GM19324 (cell line): ENCODE measurements around the gene BRAF.
"Not testable (repeated sequence)": the region's sequence is repeated elsewhere in the genome, so short reads cannot be mapped to it uniquely, and the experiment has no call there.

Experiments used
- ATAC-seq: cut with Tn5 transposase; IDR thresholded peaks from one replicate; pipeline ENCODE4 v1.9.1; 2021; ENCODE audit warnings: mild to moderate bottlenecking, moderate library complexity; ENCODE audit not compliant: unreplicated experiment, low FRiP score

BRAF gene

DNA sequence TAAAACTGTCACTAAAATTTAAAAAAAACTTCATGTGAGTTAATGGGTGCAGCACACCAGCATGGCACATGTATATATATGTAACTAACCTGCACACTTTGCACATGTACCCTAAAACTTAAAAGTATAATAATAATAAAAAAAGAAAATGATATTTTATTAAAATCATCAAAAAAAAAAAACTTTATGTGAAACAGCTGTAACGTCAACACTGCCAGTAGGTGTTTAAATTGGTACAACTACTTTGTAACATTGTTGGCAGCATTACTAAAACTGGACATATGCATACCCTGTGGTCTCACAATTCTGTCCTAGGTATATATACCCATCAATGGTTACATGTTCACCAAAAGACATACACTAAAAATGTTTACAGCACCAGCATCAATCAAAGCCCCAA is 146.2 kb downstream of the BRAF start:
- ATAC-seq, result no peak

DNA sequence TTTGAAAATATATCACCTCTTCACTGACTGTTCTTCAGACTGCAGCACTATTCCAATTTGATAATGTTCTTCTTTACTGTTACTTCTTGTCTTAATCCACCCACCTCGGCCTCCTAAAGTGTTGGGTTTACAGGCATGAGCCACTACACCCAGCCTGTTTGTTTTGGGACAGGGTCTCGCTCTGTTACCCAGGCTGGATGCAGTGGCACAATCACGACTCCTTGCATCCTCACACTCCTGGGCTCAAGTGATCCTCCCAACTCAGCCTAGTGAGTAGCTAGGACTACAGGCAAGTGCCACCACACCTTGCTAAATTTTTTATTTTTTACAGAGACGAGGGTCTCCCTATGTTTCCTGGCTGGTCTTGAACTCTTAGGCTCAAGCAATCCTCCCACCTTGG is 150.4 kb downstream of the BRAF start:
- ATAC-seq, result no peak

DNA sequence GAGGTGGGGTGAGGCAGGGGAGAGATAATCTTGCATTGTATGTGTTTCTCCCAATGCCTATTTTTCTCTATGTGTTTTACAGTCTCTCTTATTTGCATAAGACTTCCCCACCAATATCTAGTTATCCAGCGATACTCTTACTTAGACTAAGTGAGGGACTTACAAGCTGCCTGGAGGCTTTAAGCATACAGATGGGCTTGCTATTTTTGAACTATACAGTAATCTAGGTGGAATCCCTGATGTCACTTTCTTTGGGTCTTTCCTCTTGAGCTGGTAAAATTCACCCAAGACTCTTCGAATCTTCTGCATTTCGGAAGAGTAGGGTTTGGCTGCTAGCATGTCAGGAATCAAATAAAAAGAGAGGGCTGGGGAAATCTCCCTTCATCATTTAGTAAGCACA is 151.6 kb downstream of the BRAF start:
- no peak for ATAC-seq

DNA sequence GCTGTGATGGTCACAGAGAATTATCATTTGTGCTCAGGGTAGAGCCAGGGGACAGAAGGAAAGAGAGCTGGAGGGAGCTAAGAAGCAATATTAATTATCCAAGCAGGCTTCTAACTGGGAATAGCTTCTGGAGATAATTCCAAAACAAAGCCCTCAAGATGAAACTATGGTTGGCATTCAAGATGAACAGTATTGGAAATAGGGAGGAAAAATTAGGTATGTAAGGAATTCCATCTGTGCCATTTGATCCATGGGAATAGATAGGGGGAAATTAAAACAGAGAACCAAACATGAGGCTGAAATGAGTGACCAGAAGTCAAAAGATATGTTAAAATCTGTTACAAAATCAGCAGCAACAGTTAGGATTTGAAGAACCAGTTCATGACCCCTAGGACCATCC is 152.9 kb downstream of the BRAF start:
- ATAC-seq, result no peak

DNA sequence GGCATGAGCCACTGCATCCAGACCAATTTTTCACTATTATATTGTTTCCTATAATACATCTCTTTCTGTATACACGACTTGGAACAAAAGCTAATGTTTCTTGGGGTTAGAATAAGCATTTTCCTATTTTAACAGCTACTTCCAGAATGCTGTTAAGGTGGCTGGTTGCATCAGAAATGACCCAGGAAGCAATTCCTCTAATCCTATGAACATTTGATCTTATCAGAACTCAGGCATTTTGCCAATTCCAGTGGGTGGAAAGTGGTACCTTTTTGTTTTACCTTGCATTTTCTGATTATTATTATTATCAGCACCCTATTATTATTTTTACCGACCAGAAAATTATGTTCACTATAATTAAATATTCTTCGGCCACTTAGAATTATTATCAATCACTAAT is 154.9 kb downstream of the BRAF start:
- ATAC-seq, result no peak

DNA sequence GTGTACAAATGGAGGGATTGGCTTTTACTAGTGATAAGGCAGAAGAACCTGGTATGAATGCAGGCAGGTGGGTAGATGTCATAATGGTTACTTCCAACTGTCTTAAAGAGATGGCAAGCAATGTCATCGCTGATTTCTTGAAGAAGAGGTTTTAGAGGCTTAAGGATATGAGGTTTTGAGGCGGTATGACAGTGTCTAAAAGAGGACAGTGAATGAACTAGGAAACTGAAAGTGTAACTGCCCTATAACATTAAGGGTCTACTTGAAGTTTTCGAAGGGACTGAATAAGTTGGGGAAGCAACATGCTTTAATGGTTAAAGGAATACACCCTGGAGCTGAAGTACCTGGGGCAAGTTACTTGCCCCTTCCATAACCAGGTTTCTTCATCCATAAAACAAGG is 157.3 kb downstream of the BRAF start:
- ATAC-seq, result no peak

DNA sequence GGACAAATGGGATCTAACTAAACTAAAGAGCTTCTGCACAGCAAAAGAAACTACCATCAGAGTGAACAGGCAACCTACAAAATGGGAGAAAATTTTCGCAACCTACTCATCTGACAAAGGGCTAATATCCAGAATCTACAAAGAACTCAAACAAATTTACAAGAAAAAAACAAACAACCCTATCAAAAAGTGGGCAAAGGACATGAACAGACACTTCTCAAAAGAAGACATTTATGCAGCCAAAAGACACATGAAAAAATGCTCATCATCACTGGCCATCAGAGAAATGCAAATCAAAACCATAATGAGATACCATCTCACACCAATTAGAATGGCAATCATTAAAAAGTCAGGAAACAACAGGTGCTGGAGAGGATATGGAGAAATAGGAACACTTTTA is 159.3 kb downstream of the BRAF start:
- ATAC-seq, result not testable (repeated sequence)

DNA sequence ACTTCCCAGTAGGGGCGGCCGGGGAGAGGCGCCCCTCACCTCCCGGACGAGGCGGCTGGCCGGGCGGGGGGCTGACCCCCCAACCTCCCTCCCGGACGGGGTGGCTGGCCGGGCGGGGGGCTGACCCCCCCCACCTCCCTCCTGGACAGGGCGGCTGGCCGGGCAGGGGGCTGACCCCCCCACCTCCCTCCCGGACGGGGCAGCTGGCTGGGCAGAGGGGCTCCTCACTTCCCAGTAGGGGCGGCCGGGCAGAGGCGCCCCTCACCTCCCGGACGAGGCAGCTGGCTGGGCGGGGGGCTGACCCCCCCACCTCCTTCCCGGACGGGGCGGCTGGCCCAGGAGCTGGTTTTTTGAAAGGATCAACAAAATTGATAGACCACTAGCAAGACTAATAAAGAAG is 161.6 kb downstream of the BRAF start:
- ATAC-seq, result not testable (repeated sequence)

DNA sequence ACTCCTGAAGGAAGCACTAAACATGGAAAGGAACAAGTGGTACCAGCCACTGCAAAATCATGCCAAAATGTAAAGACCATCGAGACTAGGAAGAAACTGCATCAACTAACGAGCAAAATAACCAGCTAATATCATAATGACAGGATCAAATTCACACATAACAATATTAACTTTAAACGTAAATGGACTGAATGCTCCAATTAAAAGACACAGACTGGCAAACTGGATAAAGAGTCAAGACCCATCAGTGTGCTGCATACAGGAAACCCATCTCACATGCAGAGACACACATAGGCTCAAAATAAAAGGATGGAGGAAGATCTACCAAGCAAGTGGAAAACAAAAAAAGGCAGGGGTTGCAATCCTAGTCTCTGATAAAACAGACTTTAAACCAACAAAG is 163.4 kb downstream of the BRAF start:
- not testable (repeated sequence) for ATAC-seq

DNA sequence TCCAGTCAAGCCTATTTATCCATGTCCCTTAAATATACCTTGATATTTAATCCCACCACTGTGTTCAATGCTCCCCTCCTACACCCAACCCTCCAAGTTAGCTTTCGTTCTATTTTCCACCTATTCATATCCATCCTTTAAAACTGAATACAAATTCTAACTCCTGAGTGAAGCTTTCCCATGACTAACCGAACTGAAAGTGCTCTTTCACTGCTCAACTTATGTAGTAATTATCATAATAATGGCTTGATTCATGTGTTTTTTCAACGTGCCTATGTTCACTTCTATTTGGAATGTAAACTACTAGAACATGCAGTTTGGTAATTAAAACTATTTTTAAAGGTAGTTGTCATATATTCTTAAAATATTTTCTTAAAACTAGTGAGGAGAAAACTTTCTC is 170.2 kb downstream of the BRAF start:
- no peak for ATAC-seq

DNA sequence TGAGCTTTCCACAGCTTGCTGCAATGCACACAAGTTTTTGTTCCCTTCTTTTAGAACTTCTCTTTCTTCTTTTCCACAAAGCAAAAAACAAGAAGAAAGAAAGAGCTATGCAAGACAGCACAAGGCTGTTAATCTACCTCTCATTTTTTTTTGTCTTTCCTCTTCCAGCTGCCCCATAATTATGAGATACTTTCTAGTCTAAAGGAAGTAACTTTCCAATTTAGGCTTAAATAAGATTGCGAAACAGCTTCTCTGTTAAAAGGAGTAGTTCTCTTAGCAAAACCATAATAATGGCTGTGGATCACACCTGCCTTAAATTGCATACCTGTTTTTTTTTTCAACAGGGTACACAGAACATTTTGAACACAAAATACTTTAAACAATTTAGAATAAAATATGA is 172.2 kb downstream of the BRAF start:
- no peak for ATAC-seq

DNA sequence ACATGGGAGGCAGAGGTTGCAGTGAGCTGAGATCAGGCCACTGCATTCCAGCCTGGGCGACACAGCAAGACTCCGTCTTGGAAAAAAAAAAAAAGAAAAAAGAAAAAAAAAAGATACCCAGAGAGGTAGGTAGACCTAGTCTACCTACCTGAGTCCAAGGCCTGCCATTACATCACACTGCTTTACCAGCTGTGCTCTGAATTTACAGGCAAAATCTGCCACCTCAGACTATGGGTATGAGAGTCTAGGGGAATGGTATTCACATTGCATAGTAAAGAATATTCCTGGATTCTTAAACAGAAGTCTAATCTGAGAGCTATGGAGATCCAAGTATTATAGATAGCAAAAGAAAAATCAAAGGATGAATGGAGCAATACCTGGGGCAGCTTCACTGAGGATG is 178.0 kb downstream of the BRAF start:
- no peak for ATAC-seq

DNA sequence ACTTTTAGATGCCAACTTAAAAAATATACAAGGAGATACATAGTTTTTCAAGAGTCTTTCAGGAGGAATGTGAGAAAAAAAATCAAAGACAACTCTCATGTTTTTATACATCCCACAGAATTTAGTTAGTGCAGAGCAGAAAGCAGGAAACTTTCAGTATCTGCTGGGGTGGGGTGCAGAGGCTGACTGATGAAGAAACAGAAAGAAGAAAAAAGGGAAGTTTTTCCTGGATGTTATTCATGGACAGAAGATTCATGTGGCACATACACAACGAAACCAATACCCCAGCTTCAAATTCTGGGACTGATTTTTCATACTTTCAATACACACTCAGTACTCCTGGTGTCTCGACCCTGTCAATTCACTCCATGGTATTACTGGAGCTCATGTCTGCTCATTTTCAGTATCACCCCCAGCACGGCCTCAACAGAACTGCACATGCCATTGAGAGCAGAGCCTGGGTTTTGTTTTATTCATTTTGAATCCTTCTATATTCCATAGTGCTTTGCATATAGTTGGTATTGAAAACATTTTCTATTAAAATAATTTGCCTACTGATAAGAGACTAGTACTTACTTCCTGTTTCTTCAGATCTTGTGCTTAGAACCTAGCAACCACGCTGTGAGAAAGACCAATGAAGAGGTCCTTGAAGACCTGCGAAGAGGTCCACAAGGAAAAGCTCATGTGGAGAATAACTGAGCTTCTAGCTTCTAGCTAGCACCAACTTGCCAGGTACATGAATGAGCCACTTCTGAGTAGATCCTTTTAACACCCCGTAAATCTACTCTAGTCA is 179.3 kb downstream of the BRAF start:
- no peak for ATAC-seq

DNA sequence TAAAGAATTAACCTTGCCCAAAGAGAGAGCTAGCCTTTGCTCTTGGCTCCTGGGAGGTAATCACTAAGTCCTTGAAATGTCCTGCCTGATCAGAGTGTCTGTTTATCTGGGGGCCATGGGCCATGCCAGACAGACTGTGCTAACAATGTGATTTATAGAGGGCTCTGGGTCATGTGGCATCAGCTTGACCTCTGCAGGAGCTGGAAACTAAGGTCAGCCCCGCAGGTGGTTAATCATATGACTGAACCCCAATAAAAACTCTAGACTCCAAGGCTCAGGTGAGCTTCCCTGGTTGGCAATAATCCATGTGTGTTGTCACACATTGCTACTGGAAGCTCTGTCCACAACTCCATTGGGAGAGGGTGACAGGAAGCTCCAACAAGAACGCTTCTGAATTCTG is 180.7 kb downstream of the BRAF start:
- no peak for ATAC-seq

DNA sequence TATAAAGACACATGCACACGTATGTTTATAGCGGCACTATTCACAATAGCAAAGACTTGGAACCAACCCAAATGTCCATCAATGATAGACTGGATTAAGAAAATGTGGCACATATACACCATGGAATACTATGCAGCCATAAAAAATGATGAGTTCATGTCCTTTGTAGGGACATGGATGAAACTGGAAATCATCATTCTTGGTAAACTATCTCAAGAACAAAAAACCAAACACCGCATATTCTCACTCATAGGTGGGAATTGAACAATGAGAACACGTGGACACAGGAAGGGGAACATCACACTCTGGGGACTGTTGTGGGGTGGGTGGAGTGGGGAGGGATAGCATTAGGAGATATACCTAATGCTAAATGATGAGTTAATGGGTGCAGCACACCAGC is 181.5 kb downstream of the BRAF start:
- not testable (repeated sequence) for ATAC-seq

DNA sequence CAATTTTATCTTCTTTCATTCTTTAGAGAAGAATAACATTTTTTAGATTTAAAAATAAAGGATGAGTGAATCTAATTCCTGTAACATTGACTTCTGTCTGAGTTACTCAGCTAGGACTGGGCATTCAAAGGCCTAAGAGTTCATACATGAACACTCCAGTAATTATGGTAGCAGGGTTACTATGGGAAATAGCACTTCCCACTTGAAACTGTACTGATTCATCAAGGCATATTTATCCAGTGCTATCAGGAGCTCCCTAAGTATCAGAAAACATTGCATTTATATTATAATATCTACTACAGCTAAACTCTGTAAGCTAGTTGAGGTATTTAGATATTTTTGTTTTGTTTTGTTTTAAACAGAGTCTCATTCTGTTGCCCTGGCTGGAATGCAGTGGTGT is 186.4 kb downstream of the BRAF start:
- ATAC-seq, result no peak

DNA sequence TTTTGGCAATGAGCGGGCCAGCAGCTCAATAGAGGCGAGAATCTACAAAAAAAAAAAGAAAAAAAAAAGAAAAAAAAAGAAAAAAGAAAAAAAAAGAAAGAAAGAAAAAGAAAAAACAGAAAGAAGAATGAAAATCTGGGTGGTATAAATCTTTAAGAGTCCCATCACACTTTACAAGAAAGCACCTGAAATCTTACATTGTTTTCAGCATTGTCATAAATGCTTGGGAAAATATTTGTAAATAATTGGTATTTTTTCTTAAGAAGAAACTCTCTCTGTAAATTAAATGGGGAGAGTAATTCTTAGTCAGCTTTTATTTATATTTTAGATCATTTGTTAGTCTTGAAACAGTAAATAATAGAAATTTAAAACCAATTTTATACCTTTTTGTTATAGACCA is 190.0 kb downstream of the BRAF start:
- ATAC-seq, result no peak

DNA sequence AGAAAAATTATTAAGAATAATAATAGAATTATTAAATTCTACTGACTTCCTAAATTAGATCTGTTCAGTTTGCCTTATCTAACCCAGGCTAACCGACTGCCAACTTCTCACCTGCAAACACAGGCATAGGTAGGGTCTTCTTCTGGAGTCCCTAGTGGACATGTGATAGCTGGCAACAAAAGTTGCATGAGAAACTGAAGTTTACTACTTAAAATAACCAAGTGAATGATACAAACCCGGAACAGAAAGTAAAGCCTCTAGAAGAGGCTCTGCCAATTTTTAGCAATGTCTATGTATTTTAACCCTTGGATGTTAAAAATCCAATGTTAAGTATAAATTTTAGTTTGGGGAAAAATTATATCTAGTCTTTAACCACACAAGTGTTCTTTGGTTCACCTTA is 190.6 kb downstream of the BRAF start:
- ATAC-seq, result no peak

DNA sequence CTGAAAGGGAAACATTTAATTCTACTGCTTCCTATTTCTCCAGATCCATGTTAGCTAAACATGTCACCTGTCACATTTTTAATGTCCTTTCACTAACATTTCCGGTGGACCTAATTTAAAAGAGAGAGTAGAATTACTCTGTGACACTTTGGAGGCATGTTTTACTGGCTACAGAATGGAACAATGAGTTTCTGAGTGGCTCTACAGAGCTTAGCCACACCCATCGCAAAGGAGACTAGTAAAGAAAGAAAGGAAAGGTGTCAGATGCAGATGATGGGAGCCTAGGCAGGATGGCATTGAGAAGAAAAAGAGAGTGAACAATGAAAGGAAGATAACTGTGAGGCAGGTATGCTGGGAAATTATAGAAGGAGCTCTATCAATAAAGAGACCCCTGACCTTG is 192.3 kb downstream of the BRAF start:
- ATAC-seq, result no peak

DNA sequence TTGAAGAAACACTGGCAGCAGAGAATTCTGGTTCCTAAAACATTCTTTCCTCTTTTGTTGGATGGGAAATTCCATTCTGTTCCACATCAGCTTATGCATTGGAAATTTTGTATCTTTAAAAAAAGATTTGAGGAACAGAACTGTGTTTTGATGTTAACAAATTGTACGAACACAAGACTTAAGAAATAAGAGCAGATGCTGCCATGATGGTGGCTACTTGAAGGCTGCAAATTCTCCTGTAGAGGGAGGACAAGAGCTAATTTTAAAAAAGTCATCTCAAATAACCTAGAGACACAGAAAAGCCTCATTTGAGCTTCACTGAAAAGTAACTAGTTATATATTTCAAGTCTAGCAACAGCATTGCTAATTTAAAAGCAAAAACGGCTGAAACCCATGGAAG is 198.4 kb downstream of the BRAF start:
- no peak for ATAC-seq

DNA sequence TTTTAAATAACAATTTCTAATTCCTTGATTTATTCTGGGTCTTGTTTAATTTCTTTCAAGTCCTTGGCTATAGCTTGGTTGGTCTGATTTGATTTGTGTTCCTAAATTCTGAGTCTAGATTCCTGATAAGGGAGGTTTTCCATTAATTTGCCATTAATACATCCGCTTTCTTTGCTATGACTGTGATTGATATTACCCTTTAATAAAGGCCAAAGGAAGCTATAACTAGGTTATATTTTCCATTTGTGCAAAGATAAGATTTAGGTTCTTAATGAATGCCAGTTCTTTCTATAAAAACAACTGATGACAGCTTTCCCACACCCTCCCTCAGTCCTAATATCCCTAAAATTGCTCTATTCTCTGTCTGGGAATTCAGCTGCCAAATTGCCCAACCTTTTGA is 200.0 kb downstream of the BRAF start:
- no peak for ATAC-seq

DNA sequence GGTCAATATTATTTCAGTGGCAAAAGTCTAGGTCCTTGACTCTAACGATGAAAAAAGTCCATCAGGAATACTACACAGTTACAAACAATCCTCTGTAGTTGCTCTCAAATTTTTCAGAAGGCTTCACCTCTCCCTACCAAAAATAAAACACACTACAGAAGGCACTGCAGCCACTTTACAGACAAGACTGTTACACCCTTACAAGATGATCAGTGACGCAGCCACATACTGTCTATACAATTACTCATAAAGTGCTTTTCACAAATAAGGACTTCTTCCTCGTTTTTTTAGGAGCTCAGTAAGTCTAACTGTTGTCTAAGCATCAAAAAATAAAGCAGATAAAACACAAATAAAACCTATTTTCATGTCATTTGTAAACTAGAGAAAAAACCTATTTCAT is 201.2 kb downstream of the BRAF start:
- ATAC-seq, result no peak

DNA sequence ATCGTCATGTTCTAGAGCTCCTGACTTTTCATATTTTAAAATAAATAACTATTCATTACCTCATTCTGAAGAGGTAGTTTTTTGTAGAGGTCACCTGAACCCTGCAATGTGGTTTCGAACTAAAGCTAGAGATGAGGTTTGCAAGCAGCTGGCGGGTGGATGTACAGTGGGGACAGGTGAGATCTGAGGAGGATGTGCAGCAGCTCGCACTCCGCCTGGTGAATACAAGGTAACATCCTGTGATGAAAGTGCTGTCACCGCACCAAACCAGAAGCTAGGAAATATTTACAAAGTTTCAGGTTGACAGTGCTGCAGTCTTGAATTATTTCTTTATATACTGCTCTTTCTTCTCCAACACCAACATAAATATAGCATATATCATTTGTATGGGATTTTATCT is 201.7 kb downstream of the BRAF start:
- no peak for ATAC-seq
